ENCODE measurements around the gene CLOCK.

The CLOCK gene

DNA sequence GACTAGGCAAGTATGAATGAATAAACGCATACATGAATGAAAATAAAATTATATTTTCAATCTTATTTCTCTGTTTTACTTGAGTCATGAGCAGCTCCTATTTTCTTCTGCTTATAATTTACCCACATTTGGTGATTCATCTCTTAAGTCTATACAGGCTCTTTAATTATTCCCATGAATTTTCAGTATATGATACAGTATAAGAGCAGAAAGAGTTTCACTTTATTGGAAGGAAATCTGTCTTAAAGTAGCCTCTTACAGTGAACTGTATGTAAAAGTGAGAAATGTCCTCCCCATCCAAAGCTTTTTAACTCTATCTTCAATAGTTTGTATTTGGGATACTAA, 100.2 kb downstream of the CLOCK start:
- Histone ChIP-seq H3K4me3 (ENCODE audit: insufficient read depth, low read length, poor library complexity, severe bottlenecking) (no peak overlapping the region), H3K36me3 (ENCODE audit: low read length) (no peaks in the 10 kb centered on the region)
- TF ChIP-seq, protein P1, sequence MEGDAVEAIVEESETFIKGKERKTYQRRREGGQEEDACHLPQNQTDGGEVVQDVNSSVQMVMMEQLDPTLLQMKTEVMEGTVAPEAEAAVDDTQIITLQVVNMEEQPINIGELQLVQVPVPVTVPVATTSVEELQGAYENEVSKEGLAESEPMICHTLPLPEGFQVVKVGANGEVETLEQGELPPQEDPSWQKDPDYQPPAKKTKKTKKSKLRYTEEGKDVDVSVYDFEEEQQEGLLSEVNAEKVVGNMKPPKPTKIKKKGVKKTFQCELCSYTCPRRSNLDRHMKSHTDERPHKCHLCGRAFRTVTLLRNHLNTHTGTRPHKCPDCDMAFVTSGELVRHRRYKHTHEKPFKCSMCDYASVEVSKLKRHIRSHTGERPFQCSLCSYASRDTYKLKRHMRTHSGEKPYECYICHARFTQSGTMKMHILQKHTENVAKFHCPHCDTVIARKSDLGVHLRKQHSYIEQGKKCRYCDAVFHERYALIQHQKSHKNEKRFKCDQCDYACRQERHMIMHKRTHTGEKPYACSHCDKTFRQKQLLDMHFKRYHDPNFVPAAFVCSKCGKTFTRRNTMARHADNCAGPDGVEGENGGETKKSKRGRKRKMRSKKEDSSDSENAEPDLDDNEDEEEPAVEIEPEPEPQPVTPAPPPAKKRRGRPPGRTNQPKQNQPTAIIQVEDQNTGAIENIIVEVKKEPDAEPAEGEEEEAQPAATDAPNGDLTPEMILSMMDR (IDR thresholded peaks at IDR 0.05; ENCODE audit: insufficient read depth, low read length, poor library complexity, severe bottlenecking), result no peak
- TF ChIP-seq EZH2phosphoT487 (conservative IDR thresholded peaks at IDR 0.05; ENCODE audit: low read length), result no peak

GRCh38 chr4:55445921-55446577, 100.7 kb downstream of the CLOCK start:
- no peak overlapping the region for H3K4me2 ChIP-seq (ENCODE audit: low read depth, low read length, poor library complexity, severe bottlenecking)
- no peaks in the 10 kb centered on the region for H4K20me1 ChIP-seq (ENCODE audit: low read depth, low read length)
- H3K27ac ChIP-seq (ENCODE audit: low read depth, low read length), result no peak overlapping the region

More for the DNA sequence above, 100.2 kb downstream of the CLOCK start:
- H2AFZ ChIP-seq (ENCODE audit: low read depth, low read length, severe bottlenecking), result no peak overlapping the region
- H3K4me2 ChIP-seq (ENCODE audit: low read depth, low read length, poor library complexity, severe bottlenecking), result no peak overlapping the region
- no peaks in the 10 kb centered on the region for H3K79me2 ChIP-seq (ENCODE audit: insufficient read depth, low read length)
- H3K27ac ChIP-seq (ENCODE audit: low read depth, low read length), result no peak overlapping the region
- no peak overlapping the region for H3K9ac ChIP-seq (ENCODE audit: low read length)
- H3K9me2 ChIP-seq (replicated peaks; ENCODE audit: insufficient read depth, low read length), result no peaks in the 10 kb centered on the region
- no peaks in the 10 kb centered on the region for H3K9me3 ChIP-seq (ENCODE audit: insufficient read depth, low read length)
- H3F3A ChIP-seq (ENCODE audit: insufficient read depth), result no peaks in the 10 kb centered on the region
- H3K27me3 ChIP-seq (ENCODE audit: low read length), result no peaks in the 10 kb centered on the region
- no peaks in the 10 kb centered on the region for H4K20me1 ChIP-seq (ENCODE audit: low read depth, low read length)

DNA sequence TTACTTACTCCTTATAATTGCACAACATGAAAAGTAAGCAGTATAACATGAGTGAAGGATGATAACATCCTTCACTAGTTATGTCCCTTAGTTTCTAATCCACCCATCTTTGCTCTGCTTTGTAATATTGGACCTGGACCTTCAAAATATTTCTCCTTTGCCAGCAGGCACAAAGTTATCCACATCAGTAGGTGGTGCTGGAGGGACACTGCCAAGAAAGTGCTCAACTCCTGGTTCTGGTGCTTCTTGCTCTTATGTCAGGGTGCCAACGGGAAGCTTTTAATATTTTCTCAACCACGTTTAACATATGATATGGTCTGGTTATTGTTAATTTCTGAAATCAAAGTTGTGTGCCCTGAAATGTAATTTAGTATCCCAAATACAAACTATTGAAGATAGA, 101.9 kb downstream of the CLOCK start:
- Histone ChIP-seq H3K9me2 (replicated peaks; ENCODE audit: insufficient read depth, low read length) (no peaks in the 10 kb centered on the region), H4K20me1 (ENCODE audit: low read depth, low read length) (no peaks in the 10 kb centered on the region), H3K4me3 (ENCODE audit: insufficient read depth, low read length, poor library complexity, severe bottlenecking) (no peak overlapping the region), H3K9ac (ENCODE audit: low read length) (no peak overlapping the region), H3K4me2 (ENCODE audit: low read depth, low read length, poor library complexity, severe bottlenecking) (no peak overlapping the region), H3K36me3 (ENCODE audit: low read length) (no peaks in the 10 kb centered on the region), H3K27me3 (ENCODE audit: low read length) (no peaks in the 10 kb centered on the region), H3K79me2 (ENCODE audit: insufficient read depth, low read length) (no peaks in the 10 kb centered on the region), H2AFZ (ENCODE audit: low read depth, low read length, severe bottlenecking) (no peak overlapping the region), H3K27ac (ENCODE audit: low read depth, low read length) (no peak overlapping the region), H3K9me3 (ENCODE audit: insufficient read depth, low read length) (no peaks in the 10 kb centered on the region), H3F3A (ENCODE audit: insufficient read depth) (no peaks in the 10 kb centered on the region)
- TF ChIP-seq EZH2phosphoT487 (conservative IDR thresholded peaks at IDR 0.05; ENCODE audit: low read length), result no peak
- TF ChIP-seq, protein P1 (IDR thresholded peaks at IDR 0.05; ENCODE audit: insufficient read depth, low read length, poor library complexity, severe bottlenecking), result no peak

More at GRCh38 chr4:55445921-55446577, 100.7 kb downstream of the CLOCK start:
- no peak overlapping the region for H3K4me3 ChIP-seq (ENCODE audit: insufficient read depth, low read length, poor library complexity, severe bottlenecking)
- no peaks in the 10 kb centered on the region for H3F3A ChIP-seq (ENCODE audit: insufficient read depth)
- TF ChIP-seq EZH2phosphoT487 (conservative IDR thresholded peaks at IDR 0.05; ENCODE audit: low read length), result no peak
- TF ChIP-seq, protein P1 (IDR thresholded peaks at IDR 0.05; ENCODE audit: insufficient read depth, low read length, poor library complexity, severe bottlenecking), result no peak
- H3K9me2 ChIP-seq (replicated peaks; ENCODE audit: insufficient read depth, low read length), result no peaks in the 10 kb centered on the region
- H3K79me2 ChIP-seq (ENCODE audit: insufficient read depth, low read length), result no peaks in the 10 kb centered on the region
- no peaks in the 10 kb centered on the region for H3K9me3 ChIP-seq (ENCODE audit: insufficient read depth, low read length)
- H3K9ac ChIP-seq (ENCODE audit: low read length), result no peak overlapping the region
- no peak overlapping the region for H2AFZ ChIP-seq (ENCODE audit: low read depth, low read length, severe bottlenecking)
- no peaks in the 10 kb centered on the region for H3K36me3 ChIP-seq (ENCODE audit: low read length)
- no peaks in the 10 kb centered on the region for H3K27me3 ChIP-seq (ENCODE audit: low read length)
